Fibroblast of lung (primary cell): ENCODE measurements around the gene ZNF385A. TPM values are rescaled to one million over a fixed set of nuclear protein-coding genes. Genes with fewer than 3 reads are reported as not detected.

Source experiments
- DNase-seq, 2 donors: peaks; one replicate each; pipeline versions ENCODE4 v3.0.0 to v3.0.0-alpha.2; 2010; ENCODE audit warnings: low read depth in 2 of 2
- H2AFZ ChIP-seq: 2 replicates; pipeline ENCODE4 v1.5.1; 2012; ENCODE audit warnings: low read length, control low read depth, inconsistent platforms
- H3K27ac ChIP-seq: 2 replicates; pipeline ENCODE4 v1.5.1; 2011; ENCODE audit warnings: low read length, control low read depth; ENCODE audit not compliant: insufficient read depth
- H3K27me3 ChIP-seq: 2 replicates; pipeline ENCODE4 v1.5.1; 2011; ENCODE audit warnings: mild to moderate bottlenecking, low read length; ENCODE audit not compliant: control insufficient read depth, insufficient read depth
- H3K36me3 ChIP-seq: 2 replicates; pipeline ENCODE4 v1.5.1; 2011; ENCODE audit warnings: low read length; ENCODE audit not compliant: control insufficient read depth, insufficient read depth
- H3K4me1 ChIP-seq: 2 replicates; pipeline ENCODE4 v1.5.1; 2011; ENCODE audit warnings: low read length; ENCODE audit not compliant: control insufficient read depth, insufficient read depth; ENCODE audit errors: extremely low read depth
- H3K4me2 ChIP-seq: 2 replicates; pipeline ENCODE4 v1.5.1; 2011; ENCODE audit warnings: low read length, control low read depth; ENCODE audit not compliant: insufficient read depth; ENCODE audit errors: extremely low read depth
- H3K4me3 ChIP-seq, 4 experiments: fragments of 200-600 bp in 1 of 4; sonication (generic) in 1 of 4; replicated peaks in 1 of 4; 2 replicates each; pipeline ENCODE4 v1.5.1; 2011 to 2016; ENCODE audit warnings: low read length in 4 of 4, low read depth in 3 of 4, mild to moderate bottlenecking in 3 of 4, control low read depth in 2 of 4, inconsistent platforms in 1 of 4, mixed read lengths in 1 of 4; ENCODE audit not compliant: insufficient read depth in 1 of 4; ENCODE audit errors: control extremely low read depth in 1 of 4
- H3K79me2 ChIP-seq: 2 replicates; pipeline ENCODE4 v1.5.1; 2012; ENCODE audit warnings: mild to moderate bottlenecking, low read length, inconsistent platforms; ENCODE audit not compliant: control insufficient read depth, insufficient read depth
- H3K9ac ChIP-seq: 2 replicates; pipeline ENCODE4 v1.5.1; 2011; ENCODE audit warnings: mild to moderate bottlenecking, low read length, control low read depth; ENCODE audit not compliant: insufficient read depth
- H3K9me3 ChIP-seq: 2 replicates; pipeline ENCODE4 v1.5.1; 2012; ENCODE audit warnings: low read depth, low read length; ENCODE audit not compliant: control insufficient read depth, insufficient read depth
- H4K20me1 ChIP-seq: 2 replicates; pipeline ENCODE4 v1.5.1; 2011; ENCODE audit warnings: low read length; ENCODE audit not compliant: control insufficient read depth, insufficient read depth; ENCODE audit errors: extremely low read depth
- EZH2 ChIP-seq: IDR thresholded peaks from 2 replicates; pipeline ENCODE4 v1.5.1; 2012; ENCODE audit warnings: low read length, control low read depth, mild to moderate bottlenecking; ENCODE audit errors: missing control alignments
- polyA plus RNA-seq, 2 donors: library from polyadenylated mRNA; depleted of rRNA in 1 of 2; stranded (reverse) in 1 of 2; unstranded in 1 of 2; fragments of >200 nt; gene quantifications; 2 replicates each; pipeline ENCODE4 v1.2.1, GENCODE V29; 2011 to 2012; ENCODE audit warnings: missing spikeins in 1 of 2
- total RNA-seq: library from RNA; depleted of rRNA; stranded (reverse); fragments of >200 nt; gene quantifications from 2 replicates; pipeline ENCODE4 v1.2.1, GENCODE V29; 2014
- TF ChIP-seq, protein P1 (sequence below), 2 donors: IDR thresholded peaks in 1 of 2; conservative IDR thresholded peaks in 1 of 2; 1 replicate in 1 of 2; 2 replicates in 1 of 2; pipeline ENCODE4 v1.5.1; 2011 to 2012; ENCODE audit warnings: low read length in 2 of 2, control low read depth in 1 of 2, inconsistent platforms in 1 of 2, low read depth in 1 of 2, mild to moderate bottlenecking in 1 of 2

The ZNF385A gene
- total and polyA plus RNA-seq, 2 donors (not counting 1 experiment from before 2014, with no cell fraction given) = 0.69 to 3.3 TPM

DNA sequence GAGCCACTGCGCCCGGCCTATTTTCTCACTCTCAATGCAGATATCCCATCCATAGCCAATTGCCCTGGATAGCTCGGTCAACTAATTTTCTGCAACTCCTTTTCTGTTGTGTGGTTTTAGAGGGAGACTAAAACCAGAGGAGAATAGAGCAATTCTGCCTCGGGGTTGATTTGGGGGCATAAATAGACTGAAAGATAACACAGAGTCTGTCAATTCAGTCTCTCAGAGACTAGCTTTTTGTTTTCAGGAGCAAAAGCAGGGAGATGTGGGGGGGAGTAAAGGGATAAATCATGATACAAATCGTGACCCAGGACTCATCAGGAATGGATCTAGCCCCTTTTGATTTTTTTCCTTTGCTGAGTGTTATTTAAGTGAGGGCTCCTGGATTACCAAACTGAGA, 53.1 kb downstream of the ZNF385A start:
- no peak overlapping the region for H3K4me2 ChIP-seq
- no peaks in the 10 kb centered on the region for H3K9me3 ChIP-seq
- no peaks in the 10 kb centered on the region for H3K36me3 ChIP-seq
- no peak overlapping the region for H3K9ac ChIP-seq
- H2AFZ ChIP-seq = no peak overlapping the region
- no peak for DNase-seq
- H3K4me3 ChIP-seq = no peak overlapping the region
- H4K20me1 ChIP-seq = no peaks in the 10 kb centered on the region
- no peak overlapping the region for H3K27ac ChIP-seq
- H3K79me2 ChIP-seq = peaks cover 38% of the 10 kb centered on the region
- peaks cover 17% of the 10 kb centered on the region for H3K4me1 ChIP-seq
- TF ChIP-seq, protein P1, sequence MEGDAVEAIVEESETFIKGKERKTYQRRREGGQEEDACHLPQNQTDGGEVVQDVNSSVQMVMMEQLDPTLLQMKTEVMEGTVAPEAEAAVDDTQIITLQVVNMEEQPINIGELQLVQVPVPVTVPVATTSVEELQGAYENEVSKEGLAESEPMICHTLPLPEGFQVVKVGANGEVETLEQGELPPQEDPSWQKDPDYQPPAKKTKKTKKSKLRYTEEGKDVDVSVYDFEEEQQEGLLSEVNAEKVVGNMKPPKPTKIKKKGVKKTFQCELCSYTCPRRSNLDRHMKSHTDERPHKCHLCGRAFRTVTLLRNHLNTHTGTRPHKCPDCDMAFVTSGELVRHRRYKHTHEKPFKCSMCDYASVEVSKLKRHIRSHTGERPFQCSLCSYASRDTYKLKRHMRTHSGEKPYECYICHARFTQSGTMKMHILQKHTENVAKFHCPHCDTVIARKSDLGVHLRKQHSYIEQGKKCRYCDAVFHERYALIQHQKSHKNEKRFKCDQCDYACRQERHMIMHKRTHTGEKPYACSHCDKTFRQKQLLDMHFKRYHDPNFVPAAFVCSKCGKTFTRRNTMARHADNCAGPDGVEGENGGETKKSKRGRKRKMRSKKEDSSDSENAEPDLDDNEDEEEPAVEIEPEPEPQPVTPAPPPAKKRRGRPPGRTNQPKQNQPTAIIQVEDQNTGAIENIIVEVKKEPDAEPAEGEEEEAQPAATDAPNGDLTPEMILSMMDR (conservative IDR thresholded peaks at IDR 0.05 in 1 of 2, IDR thresholded peaks at IDR 0.05 in 1 of 2; ENCODE audit: low read depth in 1 of 2, low read length in 2 of 2) = no peak
- no peak for TF ChIP-seq EZH2
- H3K27me3 ChIP-seq = no peaks in the 10 kb centered on the region

DNA sequence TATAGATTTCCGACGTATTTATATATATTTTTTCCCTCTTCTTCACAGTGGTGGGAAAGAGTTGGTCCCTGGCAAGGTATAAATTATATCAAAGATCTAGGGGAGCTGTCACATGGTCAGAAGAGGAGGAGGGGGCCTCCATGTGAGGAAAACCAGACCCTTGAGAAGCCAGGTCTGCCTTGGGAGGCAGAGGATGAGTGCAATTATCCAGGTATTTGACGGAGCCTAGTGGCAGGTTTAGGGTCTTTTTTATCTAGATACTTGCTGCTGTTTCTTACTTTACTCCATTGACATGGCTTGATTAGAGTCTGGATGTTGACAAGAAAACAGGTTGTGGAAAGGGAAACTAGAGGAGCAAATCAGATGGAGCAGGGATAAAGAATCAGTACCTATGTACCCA, 54.1 kb downstream of the ZNF385A start:
- no peak for DNase-seq
- peaks cover 42% of the 10 kb centered on the region for H3K79me2 ChIP-seq
- H2AFZ ChIP-seq = no peak overlapping the region
- no peak for TF ChIP-seq EZH2
- TF ChIP-seq, protein P1 (conservative IDR thresholded peaks at IDR 0.05 in 1 of 2, IDR thresholded peaks at IDR 0.05 in 1 of 2; ENCODE audit: low read depth in 1 of 2, low read length in 2 of 2) = no peak
- H4K20me1 ChIP-seq = no peaks in the 10 kb centered on the region
- no peak overlapping the region for H3K4me3 ChIP-seq
- H3K4me1 ChIP-seq = peaks cover 18% of the 10 kb centered on the region
- H3K27me3 ChIP-seq = no peaks in the 10 kb centered on the region
- no peaks in the 10 kb centered on the region for H3K36me3 ChIP-seq
- H3K4me2 ChIP-seq = peak overlapping the region; percentile 29
- H3K9me3 ChIP-seq = no peaks in the 10 kb centered on the region
- no peak overlapping the region for H3K9ac ChIP-seq
- no peak overlapping the region for H3K27ac ChIP-seq

DNA sequence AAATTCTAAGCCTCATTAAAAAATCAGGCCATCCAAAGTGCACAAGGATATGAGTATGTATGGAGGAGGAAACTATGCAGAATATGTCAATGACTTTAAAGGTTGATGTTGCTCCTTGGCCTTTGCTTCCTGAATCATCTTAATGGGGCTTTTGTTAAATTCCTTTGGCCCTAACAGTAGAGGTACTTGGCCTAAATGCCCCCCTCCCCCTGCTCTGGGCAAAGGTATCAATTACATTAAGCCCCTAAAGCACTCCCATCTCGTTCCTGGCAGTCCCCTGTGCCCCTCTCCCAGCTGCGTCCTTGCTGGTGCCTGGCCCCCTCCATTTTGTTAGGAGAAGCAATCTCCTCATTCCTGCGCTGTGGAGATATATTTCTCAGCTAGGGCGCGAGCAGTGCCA, 54.8 kb downstream of the ZNF385A start:
- DNase-seq = peak in 1 of 2 donors; percentile 46
- Histone ChIP-seq H2AFZ (no peak overlapping the region), H3K27ac (no peak overlapping the region), H3K36me3 (no peaks in the 10 kb centered on the region), H3K4me2 (no peak overlapping the region), H3K9me3 (no peaks in the 10 kb centered on the region), H3K4me3 (no peak overlapping the region), H4K20me1 (no peaks in the 10 kb centered on the region), H3K4me1 (peaks cover 18% of the 10 kb centered on the region), H3K79me2 (peaks cover 47% of the 10 kb centered on the region), H3K9ac (no peak overlapping the region), H3K27me3 (no peaks in the 10 kb centered on the region)
- TF ChIP-seq, protein P1 (conservative IDR thresholded peaks at IDR 0.05 in 1 of 2, IDR thresholded peaks at IDR 0.05 in 1 of 2; ENCODE audit: low read depth in 1 of 2, low read length in 2 of 2) = no peak
- TF ChIP-seq EZH2 = no peak
